Measurements from ENCODE around the gene E2F4. TPM values are rescaled to one million over a fixed set of nuclear protein-coding genes. Genes with fewer than 3 reads are reported as not detected.

The E2F4 gene
- total and polyA plus RNA-seq, 2 of the 13 experiments (the other 11 are each of a cell fraction or from before 2014, with no cell fraction given): 84.8 to 91.2 TPM

- peak; percentile 83 for TF ChIP-seq ARID5B (CRISPR knock-in tag; IDR thresholded peaks at IDR 0.05)
- peak; percentile 93 for TF ChIP-seq BATF2 (CRISPR knock-in tag; IDR thresholded peaks at IDR 0.05)
- peak; percentile 74; the same call in 1 of the 2 replicates for TF ChIP-seq BRF2 (CRISPR knock-in tag; IDR thresholded peaks at IDR 0.05)
- TF ChIP-seq GABPB1 (CRISPR knock-in tag; IDR thresholded peaks at IDR 0.05): peak; percentile 91
- TF ChIP-seq ARID3A (IDR thresholded peaks at IDR 0.05; ENCODE audit: low read depth, low read length): no peak
- TF ChIP-seq ZNF362 (CRISPR knock-in tag; IDR thresholded peaks at IDR 0.05; ENCODE audit: borderline replicate concordance): peak; percentile 36; the same call in 1 of the 2 replicates
- peak; percentile 97 for TF ChIP-seq ZNF280B (CRISPR knock-in tag; IDR thresholded peaks at IDR 0.05; ENCODE audit: borderline replicate concordance)
- TF ChIP-seq NPAS2 (CRISPR knock-in tag; IDR thresholded peaks at IDR 0.05; ENCODE audit: borderline replicate concordance): no peak
- TF ChIP-seq NR2F1 (CRISPR knock-in tag; IDR thresholded peaks at IDR 0.05): no peak
- no peak for TF ChIP-seq TBP (CRISPR knock-in tag; IDR thresholded peaks at IDR 0.05)
- peak; percentile 37; the same call in 1 of the 2 replicates for TF ChIP-seq CHCHD3 (CRISPR knock-in tag; IDR thresholded peaks at IDR 0.05)
- TF ChIP-seq BRCA1 (CRISPR knock-in tag; IDR thresholded peaks at IDR 0.05): no peak
- TF ChIP-seq ZNF781 (CRISPR knock-in tag; IDR thresholded peaks at IDR 0.05; ENCODE audit: borderline replicate concordance, not compliant biosample characterization): no peak
- no peak for TF ChIP-seq SOX13 (IDR thresholded peaks at IDR 0.05)
- peak in 1 of 2 experiments; percentile 75; a peak in 1 of 4 replicates for TF ChIP-seq SOX13 (CRISPR knock-in tag; conservative IDR thresholded peaks at IDR 0.05 in 1 of 2, IDR thresholded peaks at IDR 0.05 in 1 of 2)
- TF ChIP-seq HCFC1 (IDR thresholded peaks at IDR 0.05; ENCODE audit: low read depth, low read length): peak; percentile 12; the same call in 1 of the 2 replicates
Measured at GRCh38 chr16:67173808-67174705, 17.9 kb upstream of the E2F4 start (continued).
